Keratinocyte (primary cell): ENCODE measurements around the gene TRAIP. TPM values are rescaled to one million over a fixed set of nuclear protein-coding genes. Genes with fewer than 3 reads are reported as not detected.

Source experiments
- DNase-seq: peaks from one replicate; pipeline ENCODE4 v3.0.0-alpha.2; 2011; ENCODE audit warnings: low read depth, missing footprints, low spot score
- FAIRE-seq: peaks from 2 replicates; lab custom pipeline; 2011; peaks lifted over from hg19 to GRCh38; lab: Jason Lieb, UNC
- H2AFZ ChIP-seq: 2 replicates; pipeline ENCODE4 v1.6.0; 2012; ENCODE audit warnings: low read length, control low read depth, inconsistent platforms; ENCODE audit not compliant: control insufficient read depth
- H3K27ac ChIP-seq: 2 replicates; pipeline ENCODE4 v1.5.1; 2011; ENCODE audit warnings: low read length; ENCODE audit not compliant: control insufficient read depth, insufficient read depth
- H3K27me3 ChIP-seq: 3 replicates; pipeline ENCODE4 v1.6.0; 2011; ENCODE audit warnings: low read length; ENCODE audit not compliant: control insufficient read depth, insufficient read depth; ENCODE audit errors: extremely low read depth
- H3K36me3 ChIP-seq, 2 experiments: 2 replicates in 1 of 2; 3 replicates in 1 of 2; pipeline ENCODE4 v1.5.1; 2011; ENCODE audit warnings: low read length in 2 of 2, mild to moderate bottlenecking in 1 of 2; ENCODE audit not compliant: control insufficient read depth in 2 of 2, insufficient read depth in 2 of 2; ENCODE audit errors: extremely low read depth in 1 of 2
- H3K4me1 ChIP-seq: 3 replicates; pipeline ENCODE4 v1.5.1; 2011; ENCODE audit warnings: low read length; ENCODE audit not compliant: control insufficient read depth, insufficient read depth; ENCODE audit errors: extremely low read depth
- H3K4me2 ChIP-seq: 3 replicates; pipeline ENCODE4 v1.6.0; 2011; ENCODE audit warnings: low read depth, low read length; ENCODE audit not compliant: control insufficient read depth, insufficient read depth; ENCODE audit errors: extremely low read depth
- H3K4me3 ChIP-seq, 3 experiments: fragments of 200-600 bp in 1 of 3; sonication (generic) in 1 of 3; 2 replicates in 2 of 3; 3 replicates in 1 of 3; pipeline ENCODE4 v1.5.1; 2011 to 2016; ENCODE audit warnings: low read length in 3 of 3, mild to moderate bottlenecking in 3 of 3, control low read depth in 2 of 3, inconsistent platforms in 1 of 3, low read depth in 1 of 3, mixed read lengths in 1 of 3, mixed run types in 1 of 3, moderate library complexity in 1 of 3; ENCODE audit not compliant: control insufficient read depth in 2 of 3, insufficient read depth in 2 of 3; ENCODE audit errors: extremely low read depth in 1 of 3
- H3K79me2 ChIP-seq: 2 replicates; pipeline ENCODE4 v1.6.0; 2012; ENCODE audit warnings: low read length; ENCODE audit not compliant: control insufficient read depth, insufficient read depth
- H3K9ac ChIP-seq: 3 replicates; pipeline ENCODE4 v1.6.0; 2011; ENCODE audit warnings: low read length; ENCODE audit not compliant: control insufficient read depth, insufficient read depth; ENCODE audit errors: extremely low read depth
- H3K9me1 ChIP-seq: 3 replicates; pipeline ENCODE4 v1.6.0; 2011; ENCODE audit warnings: low read length; ENCODE audit not compliant: control insufficient read depth, insufficient read depth; ENCODE audit errors: extremely low read depth
- H3K9me3 ChIP-seq: 2 replicates; pipeline ENCODE4 v1.5.1; 2012; ENCODE audit warnings: low read depth, low read length; ENCODE audit not compliant: control insufficient read depth
- H4K20me1 ChIP-seq: 3 replicates; pipeline ENCODE4 v1.6.0; 2011; ENCODE audit warnings: low read length; ENCODE audit not compliant: control insufficient read depth, insufficient read depth; ENCODE audit errors: extremely low read depth
- CTCF ChIP-seq, 3 experiments: IDR thresholded peaks in 1 of 3; conservative IDR thresholded peaks in 1 of 3; optimal IDR thresholded peaks in 1 of 3; 2 replicates in 2 of 3; 3 replicates in 1 of 3; pipeline versions ENCODE3 to v1.5.1; 2011; ENCODE audit warnings: low read length in 3 of 3, mild to moderate bottlenecking in 3 of 3, moderate library complexity in 2 of 3, control low read depth in 1 of 3, inconsistent platforms in 1 of 3; ENCODE audit not compliant: insufficient read depth in 2 of 3; ENCODE audit errors: extremely low read depth in 1 of 3
- EZH2 ChIP-seq: IDR thresholded peaks from one replicate; pipeline ENCODE4 v1.6.1; 2012; ENCODE audit warnings: inconsistent platforms, mild to moderate bottlenecking, low read length, moderate library complexity
- dilution Hi-C: fragments of 300-500 bp; cut with MboI; formaldehyde crosslinking; loops from one replicate; pipeline ENCODE4 v1.7.0; 2020; ENCODE audit warnings: low sequenced_read_pairs; ENCODE audit not compliant: extremely low pct_ligation_motif_present
- polyA plus RNA-seq, 5 experiments: library from polyadenylated mRNA; depleted of rRNA in 3 of 5; stranded (reverse) in 3 of 5; stranded (forward) in 1 of 5; unstranded in 1 of 5; fragments of >200 nt; gene quantifications; 1 replicate in 1 of 5; 2 replicates in 3 of 5; 3 replicates in 1 of 5; pipeline versions ENCODE4 v1.2.1 to v1.2.3, GENCODE V29; 2011 to 2012; ENCODE audit warnings: missing spikeins in 2 of 5, low read depth in 1 of 5, low replicate concordance in 1 of 5

The TRAIP gene
- polyA plus RNA-seq, 1 donor (not counting 4 experiments of a cell fraction or from before 2014, with no cell fraction given), result 5.8 TPM

GRCh38 chr3:49805897-49806701, 50.3 kb downstream of the TRAIP start:
- TF ChIP-seq CTCF (optimal IDR thresholded peaks at IDR 0.05 in 1 of 3, IDR thresholded peaks at IDR 0.05 in 1 of 3, conservative IDR thresholded peaks at IDR 0.05 in 1 of 3; ENCODE audit: extremely low read depth in 1 of 3, insufficient read depth in 2 of 3, low read length in 3 of 3) (no peak), EZH2 (no peak)
- H3K27ac ChIP-seq, result no peak overlapping the region

GRCh38 chr3:49805367-49805782, 51.0 kb downstream of the TRAIP start:
- FAIRE-seq (no peak), DNase-seq (no peak)
- peaks cover 0 to 14% of the 10 kb centered on the region in 2 experiments for H3K36me3 ChIP-seq
- TF ChIP-seq CTCF (optimal IDR thresholded peaks at IDR 0.05 in 1 of 3, IDR thresholded peaks at IDR 0.05 in 1 of 3, conservative IDR thresholded peaks at IDR 0.05 in 1 of 3; ENCODE audit: extremely low read depth in 1 of 3, insufficient read depth in 2 of 3, low read length in 3 of 3) (no peak), EZH2 (no peak)
- dilution Hi-C loops, result no loop called here
- H3K27ac ChIP-seq, result no peak overlapping the region
- H3K4me3 ChIP-seq, result no peak overlapping the region
- H4K20me1 ChIP-seq, result peaks cover 7% of the 10 kb centered on the region
- H3K9ac ChIP-seq, result no peak overlapping the region
- peaks cover 40% of the 10 kb centered on the region for H3K4me1 ChIP-seq
- H2AFZ ChIP-seq, result no peak overlapping the region
- peak overlapping the region; percentile 9 for H3K4me2 ChIP-seq
- peaks cover 6% of the 10 kb centered on the region for H3K9me1 ChIP-seq
- H3K27me3 ChIP-seq, result no peaks in the 10 kb centered on the region
- no peaks in the 10 kb centered on the region for H3K9me3 ChIP-seq
- H3K79me2 ChIP-seq, result peaks cover 12% of the 10 kb centered on the region

More at GRCh38 chr3:49805897-49806701, 50.3 kb downstream of the TRAIP start:
- Histone ChIP-seq H3K4me2 (no peak overlapping the region), H3K27me3 (no peaks in the 10 kb centered on the region), H2AFZ (no peak overlapping the region), H3K9me1 (peaks cover 6% of the 10 kb centered on the region), H3K4me1 (peaks cover 40% of the 10 kb centered on the region), H3K9ac (no peak overlapping the region), H4K20me1 (peaks cover 7% of the 10 kb centered on the region), H3K4me3 (no peak overlapping the region), H3K9me3 (no peaks in the 10 kb centered on the region), H3K79me2 (peaks cover 12% of the 10 kb centered on the region), H3K36me3 (peaks cover 0 to 14% of the 10 kb centered on the region in 2 experiments)
- no peak for FAIRE-seq
- dilution Hi-C loops, result no loop called here
- DNase-seq, result no peak
